K562 (cell line): ENCODE results near the gene NRARP. TPM values are rescaled to one million over a fixed set of nuclear protein-coding genes. Genes with fewer than 3 reads are reported as not detected.

Experiments
- DPF2 ChIP-seq: fragments of 450-650 bp; IDR thresholded peaks from 2 replicates; pipeline ENCODE4 v1.6.1; 2016
- JUN ChIP-seq, 2 experiments: sonication (generic) in 1 of 2; formaldehyde crosslinking in 1 of 2; IDR thresholded peaks; 2 replicates each; pipeline versions ENCODE4 v1.6.1 to v1.8.0; 2012 to 2022; ENCODE audit warnings: borderline replicate concordance in 2 of 2, mild to moderate bottlenecking in 2 of 2, improper control_type of control experiment in 1 of 2, low read depth in 1 of 2, low read length in 1 of 2, missing genetic modification reagents in 1 of 2
- MTA2 ChIP-seq: fragments of 450-650 bp; IDR thresholded peaks from 2 replicates; pipeline ENCODE4 v1.6.1; 2016; ENCODE audit warnings: low read depth
- NR2C1 ChIP-seq, 2 experiments: fragments of 450-650 bp; IDR thresholded peaks; 2 replicates each; pipeline ENCODE4 v1.6.1; 2017; ENCODE audit warnings: mild to moderate bottlenecking in 2 of 2, antibody characterized with exemption in 1 of 2, inconsistent platforms in 1 of 2, missing compliant biosample characterization in 1 of 2, missing genetic modification characterization in 1 of 2
- PHB2 ChIP-seq: fragments of 450-650 bp; IDR thresholded peaks from 2 replicates; pipeline ENCODE4 v1.6.1; 2017; ENCODE audit warnings: low read depth
- RAD21 ChIP-seq, 2 experiments: fragments of 250-450 bp in 1 of 2; fragments of 450-650 bp in 1 of 2; sonication (Bioruptor Pico) in 1 of 2; formaldehyde crosslinking in 1 of 2; IDR thresholded peaks in 1 of 2; conservative IDR thresholded peaks in 1 of 2; 2 replicates each; pipeline versions ENCODE4 v1.4.0 to v1.8.0; 2020 to 2022; ENCODE audit warnings: mild to moderate bottlenecking in 2 of 2, moderate library complexity in 1 of 2
- SMC3 ChIP-seq: conservative IDR thresholded peaks from 2 replicates; pipeline ENCODE4 v1.6.1; 2011; ENCODE audit warnings: low read depth, low read length, improper control_type of control experiment; ENCODE audit not compliant: insufficient read depth
- U2AF1 ChIP-seq: fragments of 200-400 bp; formaldehyde crosslinking; optimal IDR thresholded peaks from 2 replicates; pipeline ENCODE3; 2017; ENCODE audit warnings: mild to moderate bottlenecking, low read depth, low read length, moderate library complexity
- ZKSCAN3 ChIP-seq: fragments of 250-450 bp; sonication (Bioruptor Pico); IDR thresholded peaks from 2 replicates; pipeline ENCODE4 v1.4.0; 2020
- ZNF436 ChIP-seq: fragments of 250-450, 450-650 bp; sonication (Bioruptor Pico); formaldehyde crosslinking; IDR thresholded peaks from 2 replicates; pipeline ENCODE4 v1.7.0; 2020; ENCODE audit warnings: mild to moderate bottlenecking
- ZNF75A ChIP-seq: fragments of 450-650 bp; formaldehyde crosslinking; IDR thresholded peaks from 2 replicates; pipeline ENCODE4 v1.4.0; 2020; ENCODE audit warnings: mild to moderate bottlenecking
- ZZZ3 ChIP-seq: fragments of 450-650 bp; IDR thresholded peaks from 2 replicates; pipeline ENCODE4 v1.6.1; 2016; ENCODE audit warnings: antibody characterized with exemption, mild to moderate bottlenecking, moderate library complexity
- polyA plus RNA-seq, 8 experiments: library from polyadenylated mRNA; depleted of rRNA in 4 of 8; stranded (reverse) in 5 of 8; unstranded in 3 of 8; fragments of >200 nt; fragmentation: Nextera tagmentation in 2 of 8; fragmentation: Illumina TruSeq in 1 of 8; extraction: Ambion mirVana in 2 of 8; extraction: Trizol in 1 of 8; gene quantifications; 2 replicates each; pipeline versions ENCODE4 v1.2.1 to v1.2.3, GENCODE V29; 2011 to 2014; ENCODE audit warnings: inconsistent platforms in 1 of 8, missing spikeins in 1 of 8
- total RNA-seq, 7 experiments: library from RNA; depleted of rRNA in 6 of 7; stranded (reverse); fragments of >200 nt in 6 of 7; fragmentation: Illumina TruSeq in 2 of 7; extraction: Trizol in 2 of 7; gene quantifications; 2 replicates each; pipeline versions ENCODE4 v1.2.1 to v1.2.3, GENCODE V29; 2011 to 2021; ENCODE audit warnings: low replicate concordance in 1 of 7
- TF ChIP-seq, protein P1 (sequence below): sonication (generic); formaldehyde crosslinking; IDR thresholded peaks from 2 replicates; pipeline ENCODE4 v1.8.1; 2023; ENCODE audit warnings: mild to moderate bottlenecking, missing genetic modification reagents
- TF ChIP-seq, protein P2 (sequence below): fragments of 450-650 bp; IDR thresholded peaks from 2 replicates; pipeline ENCODE4 v1.6.1; 2016; ENCODE audit warnings: missing biosample characterization, missing genetic modification characterization
- TF ChIP-seq, protein P3 (sequence below): fragments of 250-450 bp; sonication (Bioruptor Pico); IDR thresholded peaks from 2 replicates; pipeline ENCODE4 v1.5.0; 2021; ENCODE audit warnings: mild to moderate bottlenecking, borderline replicate concordance
- TF ChIP-seq, protein P4 (sequence below): sonication (generic); formaldehyde crosslinking; IDR thresholded peaks from 2 replicates; pipeline ENCODE4 v1.9.0; 2022; ENCODE audit warnings: mild to moderate bottlenecking, missing genetic modification reagents
- TF ChIP-seq, protein P5 (sequence below): sonication (generic); formaldehyde crosslinking; IDR thresholded peaks from 2 replicates; pipeline ENCODE4 v1.8.1; 2023; ENCODE audit warnings: mild to moderate bottlenecking, missing genetic modification reagents

Gene NRARP
- total and polyA plus RNA-seq, 9 of the 15 experiments (the other 6 are each of a cell fraction or from before 2014, with no cell fraction given): 2.0 to 24.5 (median 7.2) TPM; not detected in 2

DNA sequence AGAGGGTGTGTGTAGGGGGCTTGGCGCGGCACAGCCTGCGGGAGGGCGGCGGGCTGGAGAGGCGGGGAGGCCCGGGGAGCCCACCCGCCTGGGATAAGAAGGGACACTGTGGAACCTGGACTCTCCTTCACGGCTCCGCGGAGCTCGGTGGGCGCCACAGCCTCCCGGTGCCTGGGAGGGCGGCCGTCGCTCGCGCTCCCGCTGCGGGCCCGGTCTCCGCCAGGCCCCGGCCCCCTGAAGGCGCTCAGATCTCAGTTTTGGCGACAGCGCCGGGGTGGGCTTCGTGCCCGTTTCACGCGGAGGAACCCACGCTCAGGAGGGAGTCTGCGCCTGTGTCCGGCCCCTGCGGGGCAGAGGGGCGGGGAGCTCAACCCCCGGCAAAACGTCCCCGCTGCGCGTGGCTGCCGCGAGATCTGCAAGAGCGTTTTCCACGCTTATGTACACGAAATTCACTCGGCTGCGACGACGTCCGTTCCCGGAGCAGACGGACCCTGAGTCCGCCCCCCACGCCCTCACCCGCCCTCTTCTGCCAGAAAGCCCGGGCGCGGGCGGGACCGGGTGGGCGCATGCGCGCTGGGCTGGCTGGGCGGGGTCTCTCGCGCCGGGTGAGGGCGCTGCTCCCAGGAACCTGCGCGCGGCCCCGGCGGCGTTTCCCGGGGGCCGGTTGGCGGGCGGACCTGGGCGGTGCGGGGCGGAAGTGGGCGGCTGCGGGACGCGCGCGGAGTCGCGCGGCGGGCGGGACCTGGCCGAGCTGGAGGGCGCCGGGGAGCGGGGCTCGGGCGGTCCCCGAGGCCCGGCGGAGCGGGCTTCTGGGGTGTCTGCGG is 47.2 kb downstream of the NRARP start, which contains the start of gene NELFB (continued):
- TF ChIP-seq ZNF436 (CRISPR knock-in tag) (no peak), ZZZ3 (no peak), DPF2 (peak; percentile 29; the same call in 1 of the 2 replicates), ZNF75A (CRISPR knock-in tag) (no peak), JUN (IDR thresholded peaks at IDR 0.05; ENCODE audit: borderline replicate concordance, low read depth, low read length) (peak; percentile 58; the same call in 1 of the 2 replicates), JUN (CRISPR knock-in tag; IDR thresholded peaks at IDR 0.05; ENCODE audit: borderline replicate concordance) (no peak), RAD21 (CRISPR knock-in tag; conservative IDR thresholded peaks at IDR 0.05 in 1 of 2, IDR thresholded peaks at IDR 0.05 in 1 of 2) (no peak), ZKSCAN3 (CRISPR knock-in tag) (no peak), PHB2 (no peak), NR2C1 (IDR thresholded peaks at IDR 0.05) (no peak), NR2C1 (tag; IDR thresholded peaks at IDR 0.05) (no peak), U2AF1 (peak; percentile 62), MTA2 (no peak), SMC3 (no peak; the same call in 1 of the 2 replicates)
- TF ChIP-seq, protein P1, sequence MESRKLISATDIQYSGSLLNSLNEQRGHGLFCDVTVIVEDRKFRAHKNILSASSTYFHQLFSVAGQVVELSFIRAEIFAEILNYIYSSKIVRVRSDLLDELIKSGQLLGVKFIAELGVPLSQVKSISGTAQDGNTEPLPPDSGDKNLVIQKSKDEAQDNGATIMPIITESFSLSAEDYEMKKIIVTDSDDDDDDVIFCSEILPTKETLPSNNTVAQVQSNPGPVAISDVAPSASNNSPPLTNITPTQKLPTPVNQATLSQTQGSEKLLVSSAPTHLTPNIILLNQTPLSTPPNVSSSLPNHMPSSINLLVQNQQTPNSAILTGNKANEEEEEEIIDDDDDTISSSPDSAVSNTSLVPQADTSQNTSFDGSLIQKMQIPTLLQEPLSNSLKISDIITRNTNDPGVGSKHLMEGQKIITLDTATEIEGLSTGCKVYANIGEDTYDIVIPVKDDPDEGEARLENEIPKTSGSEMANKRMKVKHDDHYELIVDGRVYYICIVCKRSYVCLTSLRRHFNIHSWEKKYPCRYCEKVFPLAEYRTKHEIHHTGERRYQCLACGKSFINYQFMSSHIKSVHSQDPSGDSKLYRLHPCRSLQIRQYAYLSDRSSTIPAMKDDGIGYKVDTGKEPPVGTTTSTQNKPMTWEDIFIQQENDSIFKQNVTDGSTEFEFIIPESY (CRISPR knock-in tag): no peak; the same call in 1 of the 2 replicates
- TF ChIP-seq, protein P2, sequence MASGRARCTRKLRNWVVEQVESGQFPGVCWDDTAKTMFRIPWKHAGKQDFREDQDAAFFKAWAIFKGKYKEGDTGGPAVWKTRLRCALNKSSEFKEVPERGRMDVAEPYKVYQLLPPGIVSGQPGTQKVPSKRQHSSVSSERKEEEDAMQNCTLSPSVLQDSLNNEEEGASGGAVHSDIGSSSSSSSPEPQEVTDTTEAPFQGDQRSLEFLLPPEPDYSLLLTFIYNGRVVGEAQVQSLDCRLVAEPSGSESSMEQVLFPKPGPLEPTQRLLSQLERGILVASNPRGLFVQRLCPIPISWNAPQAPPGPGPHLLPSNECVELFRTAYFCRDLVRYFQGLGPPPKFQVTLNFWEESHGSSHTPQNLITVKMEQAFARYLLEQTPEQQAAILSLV (tag): no peak
- TF ChIP-seq, protein P3, sequence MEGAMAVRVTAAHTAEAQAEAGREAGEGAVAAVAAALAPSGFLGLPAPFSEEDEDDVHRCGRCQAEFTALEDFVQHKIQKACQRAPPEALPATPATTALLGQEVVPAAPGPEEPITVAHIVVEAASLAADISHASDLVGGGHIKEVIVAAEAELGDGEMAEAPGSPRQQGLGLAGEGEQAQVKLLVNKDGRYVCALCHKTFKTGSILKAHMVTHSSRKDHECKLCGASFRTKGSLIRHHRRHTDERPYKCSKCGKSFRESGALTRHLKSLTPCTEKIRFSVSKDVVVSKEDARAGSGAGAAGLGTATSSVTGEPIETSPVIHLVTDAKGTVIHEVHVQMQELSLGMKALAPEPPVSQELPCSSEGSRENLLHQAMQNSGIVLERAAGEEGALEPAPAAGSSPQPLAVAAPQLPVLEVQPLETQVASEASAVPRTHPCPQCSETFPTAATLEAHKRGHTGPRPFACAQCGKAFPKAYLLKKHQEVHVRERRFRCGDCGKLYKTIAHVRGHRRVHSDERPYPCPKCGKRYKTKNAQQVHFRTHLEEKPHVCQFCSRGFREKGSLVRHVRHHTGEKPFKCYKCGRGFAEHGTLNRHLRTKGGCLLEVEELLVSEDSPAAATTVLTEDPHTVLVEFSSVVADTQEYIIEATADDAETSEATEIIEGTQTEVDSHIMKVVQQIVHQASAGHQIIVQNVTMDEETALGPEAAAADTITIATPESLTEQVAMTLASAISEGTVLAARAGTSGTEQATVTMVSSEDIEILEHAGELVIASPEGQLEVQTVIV: peak; percentile 77; the same call in 1 of the 2 replicates
- TF ChIP-seq, protein P4, sequence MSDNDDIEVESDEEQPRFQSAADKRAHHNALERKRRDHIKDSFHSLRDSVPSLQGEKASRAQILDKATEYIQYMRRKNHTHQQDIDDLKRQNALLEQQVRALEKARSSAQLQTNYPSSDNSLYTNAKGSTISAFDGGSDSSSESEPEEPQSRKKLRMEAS (CRISPR knock-in tag): peak; percentile 24; the same call in 1 of the 2 replicates
- TF ChIP-seq, protein P5, sequence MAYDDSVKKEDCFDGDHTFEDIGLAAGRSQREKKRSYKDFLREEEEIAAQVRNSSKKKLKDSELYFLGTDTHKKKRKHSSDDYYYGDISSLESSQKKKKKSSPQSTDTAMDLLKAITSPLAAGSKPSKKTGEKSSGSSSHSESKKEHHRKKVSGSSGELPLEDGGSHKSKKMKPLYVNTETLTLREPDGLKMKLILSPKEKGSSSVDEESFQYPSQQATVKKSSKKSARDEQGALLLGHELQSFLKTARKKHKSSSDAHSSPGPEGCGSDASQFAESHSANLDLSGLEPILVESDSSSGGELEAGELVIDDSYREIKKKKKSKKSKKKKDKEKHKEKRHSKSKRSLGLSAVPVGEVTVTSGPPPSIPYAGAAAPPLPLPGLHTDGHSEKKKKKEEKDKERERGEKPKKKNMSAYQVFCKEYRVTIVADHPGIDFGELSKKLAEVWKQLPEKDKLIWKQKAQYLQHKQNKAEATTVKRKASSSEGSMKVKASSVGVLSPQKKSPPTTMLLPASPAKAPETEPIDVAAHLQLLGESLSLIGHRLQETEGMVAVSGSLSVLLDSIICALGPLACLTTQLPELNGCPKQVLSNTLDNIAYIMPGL (CRISPR knock-in tag): peak; percentile 89
